Fibroblast of lung (primary cell): ENCODE data around the gene CHPF2. TPM values are rescaled to one million over a fixed set of nuclear protein-coding genes. Genes with fewer than 3 reads are reported as not detected.

Source experiments
- DNase-seq, 2 donors: peaks; one replicate each; pipeline versions ENCODE4 v3.0.0 to v3.0.0-alpha.2; 2010; ENCODE audit warnings: low read depth in 2 of 2
- H2AFZ ChIP-seq: 2 replicates; pipeline ENCODE4 v1.5.1; 2012; ENCODE audit warnings: low read length, control low read depth, inconsistent platforms
- H3K27ac ChIP-seq: 2 replicates; pipeline ENCODE4 v1.5.1; 2011; ENCODE audit warnings: low read length, control low read depth; ENCODE audit not compliant: insufficient read depth
- H3K27me3 ChIP-seq: 2 replicates; pipeline ENCODE4 v1.5.1; 2011; ENCODE audit warnings: mild to moderate bottlenecking, low read length; ENCODE audit not compliant: control insufficient read depth, insufficient read depth
- H3K36me3 ChIP-seq: 2 replicates; pipeline ENCODE4 v1.5.1; 2011; ENCODE audit warnings: low read length; ENCODE audit not compliant: control insufficient read depth, insufficient read depth
- H3K4me1 ChIP-seq: 2 replicates; pipeline ENCODE4 v1.5.1; 2011; ENCODE audit warnings: low read length; ENCODE audit not compliant: control insufficient read depth, insufficient read depth; ENCODE audit errors: extremely low read depth
- H3K4me2 ChIP-seq: 2 replicates; pipeline ENCODE4 v1.5.1; 2011; ENCODE audit warnings: low read length, control low read depth; ENCODE audit not compliant: insufficient read depth; ENCODE audit errors: extremely low read depth
- H3K4me3 ChIP-seq, 4 experiments: fragments of 200-600 bp in 1 of 4; sonication (generic) in 1 of 4; replicated peaks in 1 of 4; 2 replicates each; pipeline ENCODE4 v1.5.1; 2011 to 2016; ENCODE audit warnings: low read length in 4 of 4, low read depth in 3 of 4, mild to moderate bottlenecking in 3 of 4, control low read depth in 2 of 4, inconsistent platforms in 1 of 4, mixed read lengths in 1 of 4; ENCODE audit not compliant: insufficient read depth in 1 of 4; ENCODE audit errors: control extremely low read depth in 1 of 4
- H3K79me2 ChIP-seq: 2 replicates; pipeline ENCODE4 v1.5.1; 2012; ENCODE audit warnings: mild to moderate bottlenecking, low read length, inconsistent platforms; ENCODE audit not compliant: control insufficient read depth, insufficient read depth
- H3K9ac ChIP-seq: 2 replicates; pipeline ENCODE4 v1.5.1; 2011; ENCODE audit warnings: mild to moderate bottlenecking, low read length, control low read depth; ENCODE audit not compliant: insufficient read depth
- H3K9me3 ChIP-seq: 2 replicates; pipeline ENCODE4 v1.5.1; 2012; ENCODE audit warnings: low read depth, low read length; ENCODE audit not compliant: control insufficient read depth, insufficient read depth
- H4K20me1 ChIP-seq: 2 replicates; pipeline ENCODE4 v1.5.1; 2011; ENCODE audit warnings: low read length; ENCODE audit not compliant: control insufficient read depth, insufficient read depth; ENCODE audit errors: extremely low read depth
- CTCF ChIP-seq, 2 donors: IDR thresholded peaks in 1 of 2; conservative IDR thresholded peaks in 1 of 2; 1 replicate in 1 of 2; 2 replicates in 1 of 2; pipeline ENCODE4 v1.5.1; 2011 to 2012; ENCODE audit warnings: low read length in 2 of 2, control low read depth in 1 of 2, inconsistent platforms in 1 of 2, low read depth in 1 of 2, mild to moderate bottlenecking in 1 of 2
- EZH2 ChIP-seq: IDR thresholded peaks from 2 replicates; pipeline ENCODE4 v1.5.1; 2012; ENCODE audit warnings: low read length, control low read depth, mild to moderate bottlenecking; ENCODE audit errors: missing control alignments
- polyA plus RNA-seq, 2 donors: library from polyadenylated mRNA; depleted of rRNA in 1 of 2; stranded (reverse) in 1 of 2; unstranded in 1 of 2; fragments of >200 nt; gene quantifications; 2 replicates each; pipeline ENCODE4 v1.2.1, GENCODE V29; 2011 to 2012; ENCODE audit warnings: missing spikeins in 1 of 2
- total RNA-seq: library from RNA; depleted of rRNA; stranded (reverse); fragments of >200 nt; gene quantifications from 2 replicates; pipeline ENCODE4 v1.2.1, GENCODE V29; 2014

CHPF2 gene
- total and polyA plus RNA-seq, 2 donors (not counting 1 experiment from before 2014, with no cell fraction given): 42.5 to 46.7 TPM

GRCh38 chr7:151248346-151249033 lies 16.2 kb downstream of the CHPF2 start, which contains the start of gene SMARCD3:
Gene SMARCD3, minus strand, starts transcription at chr7:151248694. Its CDS starts 132 bp downstream, at chr7:151248562.
- Histone ChIP-seq H3K36me3 (no peaks in the 10 kb centered on the region), H3K4me1 (peaks cover 43% of the 10 kb centered on the region), H2AFZ (peak within 1 kb of the TSS; percentile 92), H3K27ac (peak within 1 kb of the TSS; percentile 59), H3K79me2 (peaks cover 5% of the 10 kb centered on the region), H3K4me2 (peak within 1 kb of the TSS; percentile 100), H3K4me3 (peak within 1 kb of the TSS; percentile 53 to 82 (median 70)), H3K27me3 (no peaks in the 10 kb centered on the region), H3K9ac (peak within 1 kb of the TSS; percentile 70), H3K9me3 (no peaks in the 10 kb centered on the region), H4K20me1 (no peaks in the 10 kb centered on the region)
- TF ChIP-seq CTCF (conservative IDR thresholded peaks at IDR 0.05 in 1 of 2, IDR thresholded peaks at IDR 0.05 in 1 of 2; ENCODE audit: low read depth in 1 of 2, low read length in 2 of 2) (no peak), EZH2 (no peak)
- DNase-seq: peak; percentile 60 to 77

DNA sequence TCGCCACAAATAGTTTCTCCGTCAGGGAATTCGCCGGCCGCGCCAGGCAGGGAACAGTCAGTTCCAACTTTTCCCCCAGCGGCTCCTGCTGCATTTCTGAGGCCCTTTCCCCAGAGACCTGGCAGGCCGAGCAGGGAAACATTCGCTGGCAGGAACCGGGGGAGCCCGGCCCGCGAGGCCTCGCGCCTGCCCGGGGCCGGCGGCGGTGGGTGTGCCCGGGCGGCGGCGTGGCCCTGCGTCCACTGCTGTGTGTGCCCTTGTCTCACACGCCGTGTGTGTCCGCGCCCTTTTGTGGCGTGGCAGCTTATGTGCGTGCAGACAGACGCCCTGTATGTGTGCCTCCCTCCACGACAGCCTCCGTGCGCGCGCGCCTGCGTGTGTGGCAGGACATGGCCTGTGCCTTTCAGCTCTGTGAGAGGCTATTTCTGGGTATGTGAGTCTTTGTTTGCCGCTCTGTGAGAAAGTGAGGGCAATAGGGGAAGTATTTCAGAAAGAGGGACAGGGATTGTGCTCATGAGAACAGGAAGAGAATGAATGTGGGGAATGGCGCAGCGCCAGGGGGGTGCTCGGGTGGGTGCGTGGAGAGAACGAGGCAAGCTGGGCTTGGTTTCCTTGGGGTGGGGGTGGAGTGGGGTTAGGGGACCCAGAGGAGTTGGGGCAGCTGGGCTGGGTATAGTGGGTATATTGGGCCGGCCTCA lies 16.9 kb downstream of the CHPF2 start:
- Histone ChIP-seq H3K36me3 (no peaks in the 10 kb centered on the region), H4K20me1 (no peaks in the 10 kb centered on the region), H3K4me1 (peaks cover 43% of the 10 kb centered on the region), H2AFZ (peak overlapping the region; percentile 92), H3K9me3 (no peaks in the 10 kb centered on the region), H3K27ac (peak overlapping the region; percentile 52), H3K4me2 (peak overlapping the region; percentile 71), H3K4me3 (peak overlapping the region in 3 of 4 experiments; percentile 24 to 82 (median 66)), H3K79me2 (peaks cover 5% of the 10 kb centered on the region), H3K9ac (peak overlapping the region; percentile 70), H3K27me3 (no peaks in the 10 kb centered on the region)
- DNase-seq: peak; percentile 53 to 65
- TF ChIP-seq EZH2 (no peak), CTCF (conservative IDR thresholded peaks at IDR 0.05 in 1 of 2, IDR thresholded peaks at IDR 0.05 in 1 of 2; ENCODE audit: low read depth in 1 of 2, low read length in 2 of 2) (no peak)

DNA sequence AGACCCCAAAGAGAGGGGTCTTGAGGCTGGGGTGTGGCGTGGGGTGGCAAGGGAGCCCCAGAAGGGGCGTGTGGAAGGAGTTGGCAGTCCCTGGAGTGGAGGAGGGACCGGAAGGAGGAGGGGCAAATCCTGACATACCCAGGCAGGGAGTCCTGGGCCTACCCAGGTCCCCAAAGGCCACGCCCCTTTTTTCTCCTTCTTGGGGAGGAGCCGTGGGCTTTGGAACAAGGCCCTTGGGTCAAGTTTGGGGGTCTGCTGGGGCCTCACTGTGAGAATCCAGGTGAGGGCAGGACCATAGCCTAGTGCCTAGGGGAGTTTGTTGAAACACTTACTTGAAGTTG lies 17.4 kb downstream of the CHPF2 start:
- DNase-seq: peak; percentile 49 to 63
- Histone ChIP-seq H3K9me3 (no peaks in the 10 kb centered on the region), H3K27ac (peak overlapping the region; percentile 52), H3K79me2 (peaks cover 5% of the 10 kb centered on the region), H3K4me3 (peak overlapping the region in 1 of 4 experiments; percentile 82), H3K4me2 (peak overlapping the region; percentile 71), H3K9ac (no peak overlapping the region), H3K36me3 (no peaks in the 10 kb centered on the region), H3K4me1 (peaks cover 40% of the 10 kb centered on the region), H3K27me3 (no peaks in the 10 kb centered on the region), H4K20me1 (no peaks in the 10 kb centered on the region), H2AFZ (no peak overlapping the region)
- TF ChIP-seq EZH2: no peak
- TF ChIP-seq CTCF (conservative IDR thresholded peaks at IDR 0.05 in 1 of 2, IDR thresholded peaks at IDR 0.05 in 1 of 2; ENCODE audit: low read depth in 1 of 2, low read length in 2 of 2): no peak
